Measurements from ENCODE around the gene ROPN1. TPM values are rescaled to one million over a fixed set of nuclear protein-coding genes. Genes with fewer than 3 reads are reported as not detected.
"Not testable (repeated sequence)": the region's sequence is repeated elsewhere in the genome, so short reads cannot be mapped to it uniquely, and the experiment has no call there.

Gene ROPN1
- total and polyA plus RNA-seq, 2 of the 13 experiments (the other 11 are each of a cell fraction or from before 2014, with no cell fraction given), result not detected

GRCh38 chr3:124041553-124041952 lies 49.6 kb upstream of the ROPN1 start:
- POLR2A ChIA-PET, result no interaction called here

GRCh38 chr3:124037326-124037725 lies 45.4 kb upstream of the ROPN1 start:
- no peak for ATAC-seq
- no peak overlapping the region for H3K27ac ChIP-seq (ENCODE audit: extremely low read length, insufficient read depth, low read length)
- intact Hi-C loops (cut with micrococcal nuclease; ENCODE audit: unreplicated experiment), result no loop called here

More at GRCh38 chr3:124041553-124041952, 49.6 kb upstream of the ROPN1 start:
- Histone ChIP-seq H3K4me3 (replicated peaks in 1 of 3; ENCODE audit: insufficient read depth in 1 of 3, low read depth in 2 of 3, low read length in 3 of 3) (no peak overlapping the region), H3K4me1 (ENCODE audit: insufficient read depth, low read length) (no peaks in the 10 kb centered on the region), H4K20me1 (ENCODE audit: insufficient read depth, low read length) (no peaks in the 10 kb centered on the region), H3K9ac (ENCODE audit: insufficient read depth, low read depth, low read length) (no peak overlapping the region), H3K4me2 (ENCODE audit: low read depth, low read length) (no peak overlapping the region), H3K9me3 (ENCODE audit: low read length) (no peaks in the 10 kb centered on the region), H3K36me3 (replicated peaks in 1 of 2; ENCODE audit: control insufficient read depth in 1 of 2, insufficient read depth in 2 of 2, low read length in 2 of 2) (no peaks in the 10 kb centered on the region), H2AFZ (ENCODE audit: low read length) (no peak overlapping the region), H3K27ac (ENCODE audit: extremely low read length, insufficient read depth, low read length) (no peak overlapping the region), H3K79me2 (ENCODE audit: insufficient read depth, low read length) (no peaks in the 10 kb centered on the region), H3K27me3 (ENCODE audit: control insufficient read depth in 1 of 2, insufficient read depth in 2 of 2, low read length in 2 of 2) (peaks cover 0 to 7% of the 10 kb centered on the region in 2 experiments; a peak in 2 of 5 replicates)
- FAIRE-seq, result no peak
- intact Hi-C loops (cut with micrococcal nuclease; ENCODE audit: unreplicated experiment) (no loop called here), in situ Hi-C loops (cut with HindIII; ENCODE audit: extremely low pct_ligation_motif_present, low pct_unique_long_range_greater_than_20kb) (no loop called here)
- TF ChIP-seq FOXK2 (IDR thresholded peaks at IDR 0.05) (no peak), PBX2 (CRISPR knock-in tag; IDR thresholded peaks at IDR 0.05) (peak; percentile 58; the same call in 1 of the 2 replicates)
- no TSS peak for BruUV-seq (replicated peaks)
- WGBS (ENCODE audit: low lambda C conversion rate), result 5% methylated on average over 5 of the region's 5 CpGs
- CTCF ChIA-PET (ENCODE audit: low intra/inter-chr PET ratio, low total read pairs), result no interaction called here
- DNase-seq (ENCODE audit: low spot score), result no peak
- no peak for ATAC-seq

GRCh38 chr3:124036214-124036613 lies 44.3 kb upstream of the ROPN1 start:
- H2AFZ ChIP-seq (ENCODE audit: low read length); FAIRE-seq; H3K9ac ChIP-seq (ENCODE audit: insufficient read depth, low read depth, low read length); POLR2A ChIA-PET; in situ Hi-C loops (cut with HindIII; ENCODE audit: extremely low pct_ligation_motif_present, low pct_unique_long_range_greater_than_20kb); H3K79me2 ChIP-seq (ENCODE audit: insufficient read depth, low read length); H3K9me3 ChIP-seq (ENCODE audit: low read length); ATAC-seq; H3K4me1 ChIP-seq (ENCODE audit: insufficient read depth, low read length); DNase-seq (ENCODE audit: low spot score); H3K4me3 ChIP-seq (replicated peaks in 1 of 3; ENCODE audit: insufficient read depth in 1 of 3, low read depth in 2 of 3, low read length in 3 of 3); H3K27ac ChIP-seq (ENCODE audit: extremely low read length, insufficient read depth, low read length); H3K36me3 ChIP-seq (replicated peaks in 1 of 2; ENCODE audit: control insufficient read depth in 1 of 2, insufficient read depth in 2 of 2, low read length in 2 of 2); BruUV-seq (replicated peaks); H3K4me2 ChIP-seq (ENCODE audit: low read depth, low read length); CTCF ChIA-PET (ENCODE audit: low intra/inter-chr PET ratio, low total read pairs); H4K20me1 ChIP-seq (ENCODE audit: insufficient read depth, low read length); intact Hi-C loops (cut with micrococcal nuclease; ENCODE audit: unreplicated experiment): not testable (repeated sequence)
- WGBS (ENCODE audit: low lambda C conversion rate), result 31% methylated on average over 3 of the region's 3 CpGs
- H3K27me3 ChIP-seq (ENCODE audit: control insufficient read depth in 1 of 2, insufficient read depth in 2 of 2, low read length in 2 of 2), result peaks cover 0 to 41% of the 10 kb centered on the region in 2 experiments

More at GRCh38 chr3:124037326-124037725, 45.4 kb upstream of the ROPN1 start:
- DNase-seq (ENCODE audit: low spot score) (no peak), FAIRE-seq (no peak)
- Histone ChIP-seq H2AFZ (ENCODE audit: low read length) (no peak overlapping the region), H3K36me3 (replicated peaks in 1 of 2; ENCODE audit: control insufficient read depth in 1 of 2, insufficient read depth in 2 of 2, low read length in 2 of 2) (no peaks in the 10 kb centered on the region), H4K20me1 (ENCODE audit: insufficient read depth, low read length) (no peaks in the 10 kb centered on the region), H3K4me2 (ENCODE audit: low read depth, low read length) (no peak overlapping the region), H3K9ac (ENCODE audit: insufficient read depth, low read depth, low read length) (no peak overlapping the region), H3K79me2 (ENCODE audit: insufficient read depth, low read length) (no peaks in the 10 kb centered on the region), H3K4me3 (replicated peaks in 1 of 3; ENCODE audit: insufficient read depth in 1 of 3, low read depth in 2 of 3, low read length in 3 of 3) (no peak overlapping the region), H3K9me3 (ENCODE audit: low read length) (no peaks in the 10 kb centered on the region), H3K4me1 (ENCODE audit: insufficient read depth, low read length) (peaks cover 2% of the 10 kb centered on the region), H3K27me3 (ENCODE audit: control insufficient read depth in 1 of 2, insufficient read depth in 2 of 2, low read length in 2 of 2) (peaks cover 0 to 30% of the 10 kb centered on the region in 2 experiments)
- no TSS peak for BruUV-seq (replicated peaks)
- in situ Hi-C loops (cut with HindIII; ENCODE audit: extremely low pct_ligation_motif_present, low pct_unique_long_range_greater_than_20kb), result no loop called here
- ChIA-PET CTCF (ENCODE audit: low intra/inter-chr PET ratio, low total read pairs) (no interaction called here), POLR2A (no interaction called here)
- no peak for TF ChIP-seq BORCS8-MEF2B (CRISPR knock-in tag; IDR thresholded peaks at IDR 0.05)

All from HepG2 (cell line).